ENCODE measurements around the gene ZNF280A.

- TF ChIP-seq POLR2A (IDR thresholded peaks at IDR 0.05; ENCODE audit: borderline replicate concordance, extremely low read depth, insufficient read depth, insufficient read length) (no peak), POLR2AphosphoS5 (IDR thresholded peaks at IDR 0.05; ENCODE audit: low read depth, low read length) (no peak), EGR1 (IDR thresholded peaks at IDR 0.05; ENCODE audit: low read depth) (no peak), ZFX (IDR thresholded peaks at IDR 0.05) (no peak), FOSL1 (IDR thresholded peaks at IDR 0.05; ENCODE audit: low read depth) (no peak), CTCF (IDR thresholded peaks at IDR 0.05 in 2 of 3, conservative IDR thresholded peaks at IDR 0.05 in 1 of 3; ENCODE audit: borderline replicate concordance in 1 of 3, insufficient read depth in 1 of 3, low read depth in 2 of 3, low read length in 2 of 3) (no peak), RAD21 (IDR thresholded peaks at IDR 0.05; ENCODE audit: low read depth) (no peak), EZH2 (IDR thresholded peaks at IDR 0.05) (no peak), CEBPB (IDR thresholded peaks at IDR 0.05; ENCODE audit: low read depth) (no peak), ATF3 (IDR thresholded peaks at IDR 0.05) (no peak), SIN3A (IDR thresholded peaks at IDR 0.05; ENCODE audit: low read depth) (no peak)
These were observed 33.8 kb downstream of the ZNF280A start for GRCh38 chr22:22486132-22486899.
